GM03348 (cell line): ENCODE data around the gene TUBD1.
"Not testable (repeated sequence)": the region's sequence is repeated elsewhere in the genome, so short reads cannot be mapped to it uniquely, and the experiment has no call there.

Experiments
- DNase-seq: peaks from one replicate; pipeline ENCODE4 v3.0.0; 2012; ENCODE audit warnings: low spot score

TUBD1 gene

GRCh38 chr17:59874376-59874775 lies 18.4 kb downstream of the TUBD1 start:
- no peak for DNase-seq

GRCh38 chr17:59873414-59873813 lies 19.3 kb downstream of the TUBD1 start:
- not testable (repeated sequence) for DNase-seq

DNA sequence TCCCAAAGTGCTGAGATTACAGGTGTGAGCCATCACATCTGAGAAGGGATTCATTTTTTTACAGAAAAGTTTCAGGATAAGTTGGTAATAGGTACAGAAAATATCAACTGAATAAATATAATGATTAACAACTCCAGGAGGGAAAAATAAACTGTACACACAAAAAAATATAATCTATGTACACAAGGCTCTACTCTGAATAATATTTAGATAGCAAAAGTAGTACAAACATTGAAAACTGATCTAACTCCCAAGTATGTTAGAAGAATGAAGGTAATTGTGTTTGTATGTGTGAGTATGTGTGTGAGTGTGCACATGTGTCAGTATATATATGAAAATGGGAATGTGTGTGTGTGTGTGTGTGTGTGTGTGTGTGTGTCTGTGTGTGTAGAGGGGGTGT lies 20.4 kb downstream of the TUBD1 start:
- DNase-seq, result no peak

DNA sequence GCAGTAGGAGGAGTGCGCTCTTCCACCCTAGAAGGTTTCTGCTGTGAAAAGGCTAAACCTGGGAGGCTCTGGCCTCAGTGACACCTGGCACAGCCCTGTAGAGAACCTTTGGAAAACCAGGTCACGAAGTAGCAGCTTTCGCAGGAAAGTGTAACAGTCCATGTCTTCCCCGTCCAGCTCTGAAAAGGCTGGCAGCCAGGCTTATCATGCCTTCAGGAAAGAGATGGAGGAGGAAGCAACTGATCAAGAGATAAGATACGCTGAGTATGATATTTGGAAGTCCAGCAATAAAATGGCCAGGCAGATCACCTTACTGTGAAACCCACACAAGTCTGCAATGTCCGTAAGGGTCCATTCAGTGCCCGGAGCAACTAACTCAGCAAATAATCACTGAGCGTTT lies 22.3 kb downstream of the TUBD1 start:
- DNase-seq, result no peak

DNA sequence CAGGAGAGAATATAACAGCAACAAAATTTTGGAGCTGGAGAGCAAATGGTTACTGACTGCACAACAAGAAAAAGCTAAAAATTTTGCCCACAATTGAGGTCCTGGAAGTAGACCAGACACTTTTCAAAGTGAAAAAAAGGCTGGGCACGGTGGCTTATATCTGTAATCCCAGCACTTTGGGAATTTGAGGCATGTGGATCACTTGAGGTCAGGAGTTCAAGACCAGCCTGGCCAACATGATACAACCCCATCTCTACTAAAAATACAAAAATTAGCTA lies 22.9 kb downstream of the TUBD1 start:
- no peak for DNase-seq

GRCh38 chr17:59863616-59864015 lies 29.1 kb downstream of the TUBD1 start:
- DNase-seq, result no peak

- DNase-seq, result peak; percentile 49
Observed at GRCh38 chr17:59859444-59860025, 33.2 kb downstream of the TUBD1 start.

GRCh38 chr17:59858932-59859331 lies 33.8 kb downstream of the TUBD1 start:
- no peak for DNase-seq

DNA sequence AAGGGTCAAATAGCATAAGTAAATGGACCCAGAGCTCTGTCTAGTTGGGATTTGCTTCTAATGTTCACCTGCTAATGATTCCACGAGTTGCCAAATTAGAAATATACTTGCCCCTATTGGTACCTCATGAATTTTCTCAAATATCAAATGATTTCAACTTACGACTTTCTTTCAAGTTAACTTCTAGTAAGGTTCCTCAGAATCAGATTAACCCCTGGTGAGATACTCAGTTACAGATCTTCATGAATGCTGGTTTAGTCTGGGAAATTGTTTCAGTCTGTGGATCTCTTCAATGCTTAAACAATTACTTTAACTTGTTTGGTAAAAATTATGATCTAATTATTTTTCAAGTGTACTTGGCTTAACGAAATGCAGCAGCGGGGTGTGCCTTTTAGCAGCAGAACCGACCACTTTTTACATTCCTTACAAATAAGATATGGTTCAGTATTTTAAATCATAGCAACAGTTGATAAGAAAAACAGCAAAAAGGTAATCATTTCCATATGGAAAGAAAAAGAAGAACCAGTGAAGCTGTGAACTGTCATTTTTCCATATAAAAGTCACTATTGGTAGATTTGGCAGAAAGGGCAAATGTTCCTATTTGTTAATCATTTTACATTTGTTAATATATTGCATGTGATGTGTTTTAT lies 34.5 kb downstream of the TUBD1 start:
- no peak for DNase-seq

DNA sequence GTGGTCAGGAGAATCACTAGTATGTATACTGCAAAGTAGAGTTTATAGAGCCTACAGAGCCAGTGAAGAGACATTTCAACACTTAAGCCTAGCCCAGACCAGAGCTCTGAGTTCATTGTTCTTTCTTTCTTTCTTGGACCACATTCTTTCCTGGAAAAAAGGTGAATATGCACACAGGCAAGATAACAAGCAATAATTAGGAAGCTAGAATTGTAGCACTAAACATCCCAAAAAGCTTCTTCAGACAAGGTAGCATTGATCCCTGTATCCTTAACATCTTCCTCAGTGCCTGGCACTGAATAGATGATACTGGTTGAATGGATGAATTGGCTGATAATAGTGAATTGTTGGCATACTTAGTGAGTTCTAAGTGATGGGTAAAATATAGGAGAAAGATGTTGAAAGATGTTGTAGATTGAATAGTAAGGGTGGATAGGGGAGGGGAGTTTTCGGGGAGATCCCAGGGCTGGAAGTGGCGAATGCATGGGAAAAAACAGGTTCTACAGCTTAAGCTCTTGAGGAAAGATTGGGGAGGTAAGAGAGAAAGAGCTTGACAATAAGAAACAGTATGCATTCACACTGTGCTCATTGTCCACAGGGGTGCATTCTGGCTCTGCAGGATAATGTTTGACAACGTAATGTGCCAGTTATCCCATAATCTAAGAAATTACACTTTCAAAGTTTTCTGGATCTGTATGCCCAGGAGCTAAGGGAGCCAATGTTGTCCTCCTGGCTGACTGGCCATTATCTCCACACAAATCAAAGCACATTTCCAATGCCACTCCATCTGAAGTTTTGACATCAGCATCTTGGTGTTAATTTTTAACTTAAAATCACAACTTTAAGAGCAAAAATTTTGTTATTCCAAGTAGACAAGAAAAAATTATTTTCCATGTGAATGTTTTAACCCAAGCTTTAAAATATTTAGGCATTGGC lies 35.6 kb downstream of the TUBD1 start:
- DNase-seq, result no peak

GRCh38 chr17:59853919-59854729 lies 38.6 kb downstream of the TUBD1 start:
- not testable (repeated sequence) for DNase-seq

DNA sequence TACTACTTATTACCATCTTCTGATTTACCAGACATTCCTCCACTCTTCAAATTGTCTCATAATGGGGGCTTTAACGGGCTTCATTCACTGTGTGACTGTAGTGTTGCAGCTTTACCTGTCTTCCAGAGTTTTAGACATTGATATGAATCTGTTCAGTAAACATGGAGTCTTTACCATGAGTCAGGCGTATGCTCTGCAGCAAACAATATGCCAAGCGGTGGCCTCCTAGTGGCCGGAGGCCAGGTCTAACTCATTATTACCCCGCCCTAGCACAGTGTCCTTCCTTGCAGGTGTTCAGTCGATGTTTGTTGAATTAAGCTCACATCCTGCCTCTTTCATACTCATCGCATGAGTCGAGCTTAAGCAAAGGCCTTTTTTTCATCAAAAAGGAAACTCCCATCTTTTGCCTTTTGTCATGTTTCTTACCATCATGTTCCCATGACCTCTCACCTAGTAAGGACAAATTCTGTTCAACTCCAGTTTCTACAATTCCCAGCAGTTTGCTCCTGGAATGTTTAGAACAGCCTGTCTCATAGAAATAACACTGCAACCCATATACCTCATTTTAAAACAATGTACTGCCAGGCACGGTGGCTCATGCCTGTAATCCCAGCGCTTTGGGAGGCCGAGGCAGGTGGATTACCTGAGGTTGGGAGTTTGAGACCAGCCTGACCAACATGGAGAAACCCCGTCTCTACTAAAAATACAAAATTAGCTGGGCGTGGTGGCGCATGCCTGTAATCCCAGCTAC lies 39.4 kb downstream of the TUBD1 start:
- no peak for DNase-seq

DNA sequence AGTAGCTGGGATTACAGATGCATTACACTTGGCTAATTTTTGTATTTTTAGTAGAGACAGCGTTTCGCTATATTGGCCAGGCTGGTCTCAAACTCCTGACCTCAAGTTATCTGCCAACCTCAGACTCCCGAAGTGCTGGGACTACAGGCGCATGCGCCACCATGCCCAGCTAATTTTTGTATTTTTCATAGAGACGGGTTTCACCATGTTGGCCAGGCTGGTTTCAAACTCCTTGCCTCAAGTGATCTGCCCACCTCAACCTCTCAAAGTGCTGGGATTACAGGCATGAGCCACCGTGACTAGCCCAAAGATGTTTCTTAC lies 39.9 kb downstream of the TUBD1 start:
- not testable (repeated sequence) for DNase-seq

DNA sequence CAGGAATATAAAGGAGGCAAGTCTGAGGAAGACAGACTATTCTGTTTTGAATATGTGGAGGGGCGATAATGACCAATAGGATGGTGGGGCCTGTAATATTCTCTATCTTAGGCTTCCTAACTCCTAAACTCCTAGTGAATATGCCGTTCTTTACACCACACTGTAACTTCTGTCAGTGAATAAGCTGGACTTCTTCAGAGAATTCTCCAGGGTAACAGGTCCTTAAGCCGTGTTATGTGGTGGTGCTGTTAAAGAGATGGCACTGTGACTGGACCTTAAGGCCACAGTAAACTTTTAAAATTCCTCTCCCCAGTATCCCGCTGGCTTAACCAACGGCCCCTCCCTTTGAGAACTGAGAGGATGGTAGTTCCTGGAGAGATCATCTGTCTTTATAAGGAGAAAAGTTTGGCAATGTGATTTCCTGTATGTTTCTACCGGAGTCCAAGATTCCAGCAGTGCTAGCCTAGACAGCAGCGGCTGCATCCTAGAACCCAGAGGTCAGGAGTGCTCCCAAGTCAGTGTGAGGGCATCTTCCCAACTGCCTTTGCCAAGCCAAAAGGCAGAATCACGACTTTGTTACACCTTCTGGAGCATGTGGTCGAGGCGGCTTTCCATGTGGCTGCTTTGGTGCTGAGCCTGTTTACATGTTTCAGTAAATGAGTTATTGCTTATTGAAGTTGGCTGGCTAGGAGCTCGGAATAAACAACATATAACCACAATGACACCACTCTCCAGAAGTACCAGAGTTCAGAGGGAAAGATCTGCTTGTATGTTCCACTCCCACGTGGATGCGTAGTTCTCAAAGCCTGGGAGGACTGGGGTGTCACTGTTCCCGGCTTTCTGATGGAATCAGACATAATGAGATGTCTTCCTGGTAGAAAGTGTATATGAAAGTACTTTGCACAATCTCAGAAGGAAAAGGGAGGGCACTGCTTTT lies 41.0 kb downstream of the TUBD1 start:
- DNase-seq, result peak; percentile 73

- DNase-seq, result not testable (repeated sequence)
Observed at GRCh38 chr17:59850311-59850710, 42.4 kb downstream of the TUBD1 start.

- DNase-seq, result no peak
Observed at GRCh38 chr17:59848778-59849177, 44.0 kb downstream of the TUBD1 start.

GRCh38 chr17:59848385-59848668 lies 44.4 kb downstream of the TUBD1 start:
- no peak for DNase-seq

DNA sequence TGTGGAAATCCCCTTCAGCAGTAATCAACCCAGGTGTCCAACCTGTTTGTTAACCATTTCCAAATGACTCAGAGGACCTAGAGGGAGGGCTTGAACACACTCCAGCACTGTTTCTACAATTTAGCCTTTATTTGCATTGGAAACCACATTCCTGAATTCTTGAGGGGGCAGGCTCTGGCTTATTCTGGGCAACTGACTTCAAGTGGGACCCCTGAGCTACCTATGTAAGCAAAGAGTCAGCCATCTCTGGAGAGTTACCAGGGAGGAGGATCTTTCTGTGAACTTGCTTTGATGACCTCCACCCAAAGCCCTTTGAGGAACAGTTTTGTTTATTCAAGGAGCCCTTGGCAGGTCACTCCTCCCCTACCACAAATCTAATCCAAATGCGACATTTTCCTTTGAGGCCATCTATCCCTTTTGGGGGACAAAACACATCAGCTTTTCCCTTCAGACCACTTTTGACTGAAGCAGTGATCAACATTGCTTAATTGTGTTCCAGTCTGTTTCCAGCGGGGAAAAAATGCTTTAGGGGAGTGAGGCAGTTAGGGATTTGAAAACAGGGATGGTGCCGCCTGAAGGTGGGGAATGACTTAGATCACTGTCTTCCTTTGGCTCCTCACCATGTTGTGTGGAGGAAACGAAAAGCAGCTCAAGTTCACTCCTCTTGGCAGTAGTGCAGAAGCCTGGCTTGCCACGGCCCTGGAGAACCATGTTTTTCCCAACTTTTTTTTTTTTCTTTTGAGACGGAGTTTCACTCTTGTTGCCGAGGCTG lies 46.2 kb downstream of the TUBD1 start:
- DNase-seq, result peak; percentile 57

DNA sequence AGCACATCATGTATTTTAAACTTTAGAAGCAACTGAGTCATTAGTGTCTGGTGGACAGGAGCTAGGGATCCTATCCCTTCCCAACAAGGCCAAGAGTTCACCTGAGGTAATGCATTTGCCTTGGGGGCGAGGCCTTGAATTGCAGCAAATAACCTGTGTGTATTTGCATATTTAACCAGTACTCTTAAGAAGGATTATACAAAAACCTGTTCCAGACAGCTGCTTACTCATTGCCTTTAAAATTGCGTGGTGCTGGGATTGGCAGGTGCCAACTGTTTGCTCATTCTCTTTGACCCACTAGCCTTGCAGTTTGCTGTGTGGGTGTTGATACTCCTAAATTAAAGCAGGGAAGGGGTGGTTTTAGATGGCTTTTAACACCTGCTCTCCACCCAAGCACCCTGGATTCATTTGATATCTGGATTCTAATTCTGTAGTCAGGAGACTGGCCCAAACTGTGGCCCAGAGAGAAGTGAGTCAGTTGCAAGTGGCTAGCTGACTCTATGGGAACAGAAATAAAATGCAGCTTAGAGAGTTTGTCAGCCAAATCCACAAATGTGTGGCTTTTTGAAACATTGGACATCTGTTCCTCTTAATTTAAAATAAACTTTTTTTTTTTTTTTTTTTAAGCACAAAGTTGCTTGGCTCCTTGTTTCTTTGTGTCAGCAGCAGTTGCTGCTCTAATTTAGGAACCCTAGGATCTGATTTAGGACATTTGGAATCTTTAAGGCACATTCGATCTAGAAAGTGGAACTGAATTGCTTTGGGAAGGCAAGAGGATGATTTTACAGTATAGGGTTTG lies 46.9 kb downstream of the TUBD1 start:
- no peak for DNase-seq
